Fibroblast of gingiva (primary cell): ENCODE data around the gene PTPRCAP.
"Not testable (repeated sequence)": the region's sequence is repeated elsewhere in the genome, so short reads cannot be mapped to it uniquely, and the experiment has no call there.

Experiments
- DNase-seq: peaks from one replicate; pipeline ENCODE4 v3.0.0-alpha.2; 2011; ENCODE audit warnings: low read depth

The PTPRCAP gene

DNA sequence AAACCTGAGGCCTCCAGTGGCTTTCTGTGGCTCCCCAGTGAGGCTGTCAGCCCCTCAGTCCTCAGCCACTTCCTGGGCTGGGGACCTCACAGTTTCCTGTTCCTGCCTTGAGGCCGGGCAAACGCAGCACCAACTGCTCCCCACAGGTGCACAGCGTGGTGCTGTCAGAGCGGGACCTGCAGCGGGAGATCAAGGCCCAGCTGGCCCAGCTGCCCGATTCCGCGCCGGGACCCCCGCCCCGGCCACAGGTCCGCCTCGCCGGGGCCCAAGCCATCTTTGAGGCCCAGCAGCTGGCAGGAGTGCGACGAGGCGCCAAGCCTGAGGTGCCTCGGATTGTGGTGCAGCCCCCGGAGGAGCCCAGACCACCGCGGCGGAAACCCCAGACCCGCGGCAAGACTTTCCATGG, 28.2 kb downstream of the PTPRCAP start:
- no peak for DNase-seq

DNA sequence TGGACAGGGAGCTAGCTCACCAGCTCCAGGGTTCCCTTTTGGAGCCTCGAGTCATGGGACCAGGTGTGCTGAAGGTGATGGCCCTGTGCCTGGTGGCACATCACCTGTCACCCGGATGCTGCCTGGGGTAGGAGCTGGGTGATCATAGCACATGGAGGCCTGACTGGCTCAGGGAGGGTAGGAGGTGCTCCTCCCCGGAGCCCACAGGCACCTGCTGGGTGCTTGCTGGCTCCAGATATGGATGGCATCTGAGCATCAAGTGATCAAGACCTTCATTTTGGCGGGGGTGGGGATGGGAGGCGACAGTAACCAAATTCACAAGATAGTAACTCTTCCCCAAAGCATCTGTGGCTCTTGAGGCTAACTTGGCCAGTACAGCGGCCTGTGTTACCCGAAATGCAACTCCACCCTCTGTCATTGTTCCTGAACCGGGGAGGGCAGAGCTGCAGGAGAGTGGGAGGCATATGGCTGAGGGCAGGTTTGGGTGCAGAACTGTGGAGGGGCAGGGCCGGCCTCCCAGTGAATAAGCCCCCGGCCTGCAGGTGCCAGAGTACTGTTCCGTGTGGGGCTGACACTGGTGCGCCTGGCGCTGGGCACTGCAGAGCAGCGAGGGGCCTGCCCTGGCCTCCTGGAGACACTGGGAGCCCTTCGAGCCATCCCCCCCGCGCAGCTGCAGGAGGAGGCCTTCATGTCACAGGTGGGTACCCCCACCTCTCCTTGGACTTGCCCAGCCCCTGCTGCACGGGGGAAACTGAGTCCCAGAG, 28.9 kb downstream of the PTPRCAP start:
- no peak for DNase-seq

DNA sequence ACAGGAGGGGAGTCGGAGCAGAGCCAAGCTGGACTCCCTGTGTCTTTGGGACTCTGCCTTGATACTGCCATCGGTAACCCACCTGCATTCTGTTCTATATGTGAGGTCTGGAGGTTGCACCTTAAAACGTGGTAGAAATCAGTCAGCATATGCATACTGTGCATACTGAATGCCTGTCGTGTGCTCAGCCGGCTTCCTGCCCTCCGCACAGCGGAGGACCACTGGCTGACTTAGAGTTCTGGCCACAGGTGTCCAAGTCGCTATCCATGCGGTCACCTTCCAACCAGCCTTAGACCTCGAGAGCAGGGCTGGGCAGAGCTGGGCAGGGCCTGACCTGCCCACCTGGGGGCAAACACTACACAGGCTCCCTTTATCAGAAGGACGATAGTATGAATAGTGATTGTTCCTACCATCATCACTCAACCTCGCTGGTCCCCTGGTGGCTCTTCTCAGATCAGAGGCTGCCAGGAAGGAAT, 29.8 kb downstream of the PTPRCAP start:
- DNase-seq = no peak

DNA sequence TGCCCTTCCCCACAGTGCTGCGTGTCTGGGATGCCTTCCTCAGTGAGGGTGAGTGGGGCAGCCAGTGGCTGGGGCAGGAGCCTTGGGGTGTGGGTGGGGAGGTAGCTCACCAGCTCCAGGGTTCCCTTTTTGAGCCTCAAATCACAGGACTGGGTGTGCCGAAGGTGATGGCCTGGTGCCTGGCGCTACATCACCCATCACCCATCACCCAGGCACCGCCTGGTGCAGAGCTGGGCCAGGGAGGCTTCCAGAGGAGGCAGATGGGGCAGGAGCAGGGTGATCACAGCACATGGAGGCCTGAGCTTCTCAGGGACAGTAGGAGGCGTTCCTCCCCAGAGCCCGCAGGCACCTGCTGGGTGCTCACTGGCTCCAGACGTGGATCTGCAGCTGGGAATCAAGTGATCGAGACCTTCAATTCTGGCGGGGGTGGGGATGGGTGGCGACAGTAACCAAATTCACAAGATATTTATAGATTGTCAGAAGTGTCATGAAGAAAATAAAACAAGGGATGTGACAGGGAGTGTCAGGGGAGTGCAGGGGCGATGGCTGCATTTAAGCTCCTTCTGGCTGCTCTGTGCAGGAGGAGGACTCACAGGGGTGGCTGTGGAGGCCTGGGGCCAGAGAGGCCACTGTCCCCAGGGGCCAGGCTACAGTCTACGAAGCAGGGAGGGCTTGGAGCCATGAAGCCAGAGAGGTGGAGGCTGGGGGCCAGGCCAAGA, 30.4 kb downstream of the PTPRCAP start:
- no peak for DNase-seq

DNA sequence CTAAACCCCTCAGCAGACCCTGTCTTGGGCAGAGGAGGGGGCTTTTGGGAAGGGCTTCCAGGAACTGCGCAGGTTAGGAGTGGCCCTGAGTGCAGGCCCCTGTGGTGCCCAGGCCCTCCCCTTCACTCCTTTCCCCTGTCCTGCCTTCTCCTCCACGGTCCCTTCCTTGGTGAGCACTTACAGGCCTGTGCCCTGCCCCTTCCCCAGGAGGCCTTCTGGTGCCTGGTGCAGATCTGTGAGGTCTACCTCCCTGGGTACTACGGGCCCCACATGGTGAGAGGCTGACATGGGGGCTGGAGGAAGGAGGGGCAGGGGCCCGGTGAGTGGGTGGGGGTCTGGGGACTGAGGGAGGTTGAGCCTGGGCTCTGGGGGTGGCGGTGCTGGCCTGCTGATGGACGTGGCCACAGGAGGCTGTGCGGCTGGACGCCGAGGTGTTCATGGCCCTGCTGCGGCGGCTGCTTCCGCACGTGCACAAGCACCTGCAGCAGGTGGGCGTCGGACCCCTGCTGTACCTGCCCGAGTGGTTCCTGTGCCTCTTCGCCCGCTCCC, 31.0 kb downstream of the PTPRCAP start:
- DNase-seq = no peak

DNA sequence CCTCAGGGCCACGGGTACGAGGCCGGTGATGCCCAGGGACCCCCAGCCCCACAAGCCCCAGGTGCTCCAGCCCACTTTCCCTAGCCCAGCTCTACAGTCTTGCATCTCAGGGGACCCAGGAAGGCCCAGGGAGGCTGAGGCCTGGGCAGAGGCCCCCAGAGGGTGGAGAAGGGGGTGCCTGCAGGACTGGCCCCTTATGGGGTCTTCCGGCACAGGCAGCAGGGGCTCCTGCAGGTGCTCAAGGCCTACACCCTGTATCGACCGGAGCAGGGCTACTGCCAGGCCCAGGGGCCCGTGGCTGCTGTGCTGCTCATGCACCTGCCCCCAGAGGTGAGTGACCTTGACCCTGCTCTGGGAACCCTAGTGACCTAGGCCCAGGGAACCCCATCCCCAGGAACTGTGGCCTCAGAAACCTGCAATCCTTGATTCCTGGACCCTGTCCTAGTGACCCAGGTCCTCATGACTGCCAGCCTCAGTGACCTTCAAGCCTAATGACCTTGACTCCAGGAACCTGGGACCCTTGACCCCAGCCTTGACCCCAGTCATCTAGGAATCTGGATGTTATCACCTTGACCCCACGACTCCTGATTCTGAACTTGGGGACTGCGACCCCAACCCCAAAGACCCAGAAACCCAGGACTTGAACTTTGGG, 31.7 kb downstream of the PTPRCAP start:
- no peak for DNase-seq

DNA sequence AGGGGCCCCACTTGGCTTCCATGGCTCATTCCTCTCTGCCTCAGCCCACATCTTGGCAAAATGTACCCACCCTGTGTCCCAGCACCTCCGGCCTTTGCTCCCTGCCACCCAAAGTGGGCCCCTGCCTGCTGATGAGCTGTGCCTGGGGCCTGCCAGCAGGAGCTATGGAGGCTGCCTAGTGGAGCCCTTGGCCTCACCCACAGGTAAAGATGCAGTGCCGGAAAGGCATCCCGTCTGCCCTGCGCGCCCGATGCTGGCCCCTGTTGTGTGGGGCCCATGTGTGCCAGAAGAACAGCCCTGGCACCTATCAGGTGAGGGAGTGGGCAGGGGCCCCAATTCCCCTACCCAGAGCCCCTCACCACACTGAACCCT, 32.3 kb downstream of the PTPRCAP start:
- no peak for DNase-seq

DNA sequence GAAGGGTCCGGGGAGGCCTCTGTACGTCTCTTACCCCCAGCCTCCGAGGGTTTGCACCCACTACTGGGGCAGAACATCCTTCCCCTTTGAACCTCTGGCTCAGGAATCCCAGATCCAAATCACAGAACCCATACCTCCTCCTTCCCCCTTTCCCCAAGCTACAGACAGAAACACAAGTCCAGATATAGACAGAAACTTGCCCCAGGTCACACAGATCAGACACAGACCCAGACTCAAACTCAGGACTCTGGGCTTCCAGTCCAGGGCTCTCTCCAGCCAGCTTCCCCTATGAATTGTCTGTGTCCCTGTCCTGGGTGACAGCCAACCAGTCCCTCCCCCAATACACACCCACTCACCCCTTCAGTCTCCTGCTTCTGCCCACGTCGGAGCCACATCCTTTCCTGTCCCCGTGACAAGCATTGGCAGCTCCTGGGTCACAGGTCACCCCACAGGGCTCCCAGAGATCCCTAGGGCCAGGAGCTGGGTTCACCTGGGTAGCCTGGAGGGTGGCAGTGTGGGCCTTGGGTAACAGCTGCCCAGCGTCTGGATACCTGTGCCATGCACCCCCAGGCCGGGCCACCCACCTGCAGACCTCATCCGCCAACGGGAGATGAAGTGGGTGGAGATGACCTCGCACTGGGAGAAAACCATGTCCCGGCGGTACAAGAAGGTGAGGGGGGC, 32.8 kb downstream of the PTPRCAP start:
- no peak for DNase-seq

DNA sequence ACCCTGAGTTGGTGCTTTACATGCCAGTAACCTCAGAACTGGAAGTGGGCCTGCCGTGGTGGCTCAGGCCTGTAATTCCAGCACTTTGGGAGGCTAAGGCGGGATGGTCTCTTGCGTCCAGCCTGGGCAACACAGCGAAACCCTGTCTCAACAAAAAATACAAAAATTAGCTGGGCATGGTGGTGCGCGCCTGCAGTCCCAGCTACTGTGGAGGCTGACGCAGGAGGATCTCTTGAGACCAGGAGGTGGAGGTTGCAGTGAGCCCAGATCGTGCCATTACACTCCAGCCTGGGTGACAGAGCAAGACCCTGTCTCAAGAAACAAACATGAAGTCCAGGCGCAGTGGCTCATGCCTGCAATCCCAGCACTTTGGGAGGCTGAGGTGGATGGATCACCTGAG, 34.4 kb downstream of the PTPRCAP start:
- not testable (repeated sequence) for DNase-seq

DNA sequence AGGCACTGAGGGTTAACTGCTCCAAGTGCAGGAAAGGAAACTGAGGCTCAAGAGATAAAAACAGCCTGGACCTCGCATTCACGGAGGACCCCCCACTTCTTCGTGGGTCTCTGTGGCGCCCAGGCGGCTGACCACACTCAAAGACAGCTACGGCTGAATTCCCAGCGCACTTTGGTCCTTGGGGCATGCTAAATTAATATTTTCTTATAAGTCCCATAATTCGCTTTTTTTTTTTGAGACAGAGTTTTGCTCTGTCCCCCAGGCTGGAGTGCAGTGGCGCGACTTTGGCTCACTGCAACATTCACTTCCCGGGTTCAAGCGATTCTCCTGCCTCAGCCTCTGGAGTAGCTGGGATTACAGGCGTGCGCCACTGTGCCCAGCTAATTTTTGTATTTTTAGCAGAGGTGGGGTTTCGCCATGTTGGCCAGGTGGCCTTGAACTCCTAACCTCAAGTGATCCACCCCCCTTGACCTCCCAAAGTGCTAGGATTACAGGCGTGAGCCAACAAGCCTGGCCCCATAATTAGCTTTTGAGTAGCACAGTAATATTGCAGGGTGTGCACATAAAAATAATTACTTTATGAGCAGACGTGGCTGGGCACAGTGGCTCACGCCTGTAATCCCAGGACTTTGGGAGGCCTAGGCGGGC, 35.2 kb downstream of the PTPRCAP start:
- DNase-seq = not testable (repeated sequence)

DNA sequence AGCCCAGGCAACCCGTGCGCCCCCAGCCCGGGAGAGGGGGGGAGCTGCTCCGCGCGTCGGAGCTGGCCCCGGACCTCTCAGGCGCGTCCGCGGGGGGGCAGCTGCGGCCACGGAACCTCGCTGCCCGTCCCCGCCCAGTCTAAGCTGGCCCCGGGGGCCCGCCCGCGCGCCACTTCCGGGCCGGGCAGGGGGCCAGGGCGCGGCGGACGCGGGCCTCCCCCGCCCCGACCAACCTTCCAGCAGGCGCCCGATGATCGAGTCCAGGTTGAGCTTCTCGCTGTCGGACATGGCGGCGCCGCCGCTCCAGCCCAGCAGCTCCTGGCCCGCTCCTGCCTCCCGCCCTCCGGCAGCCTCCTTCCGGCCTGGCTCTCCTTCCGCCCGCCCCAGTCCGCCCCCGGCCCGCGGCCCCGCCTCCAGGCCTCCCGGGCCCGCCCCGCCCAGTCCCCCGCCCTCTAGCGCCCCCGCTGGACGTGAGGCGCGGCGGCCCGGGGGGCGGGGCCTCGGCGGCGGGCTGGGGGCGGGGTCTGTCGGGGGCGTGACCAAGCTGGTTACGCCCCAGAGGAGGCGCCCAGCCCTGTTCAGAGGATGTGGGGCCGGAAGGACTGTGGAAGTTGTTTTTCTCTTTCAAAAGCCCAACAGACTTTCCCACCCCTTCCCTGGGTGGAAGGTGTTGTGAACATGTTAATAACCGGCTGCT, 35.8 kb downstream of the PTPRCAP start, which contains the start of gene PPP1CA:
TSS of gene PPP1CA (minus strand) at position 364 of the 697 bp plus-strand sequence. CDS start at position 288, 76 bp downstream.
- DNase-seq = peak; percentile 86

DNA sequence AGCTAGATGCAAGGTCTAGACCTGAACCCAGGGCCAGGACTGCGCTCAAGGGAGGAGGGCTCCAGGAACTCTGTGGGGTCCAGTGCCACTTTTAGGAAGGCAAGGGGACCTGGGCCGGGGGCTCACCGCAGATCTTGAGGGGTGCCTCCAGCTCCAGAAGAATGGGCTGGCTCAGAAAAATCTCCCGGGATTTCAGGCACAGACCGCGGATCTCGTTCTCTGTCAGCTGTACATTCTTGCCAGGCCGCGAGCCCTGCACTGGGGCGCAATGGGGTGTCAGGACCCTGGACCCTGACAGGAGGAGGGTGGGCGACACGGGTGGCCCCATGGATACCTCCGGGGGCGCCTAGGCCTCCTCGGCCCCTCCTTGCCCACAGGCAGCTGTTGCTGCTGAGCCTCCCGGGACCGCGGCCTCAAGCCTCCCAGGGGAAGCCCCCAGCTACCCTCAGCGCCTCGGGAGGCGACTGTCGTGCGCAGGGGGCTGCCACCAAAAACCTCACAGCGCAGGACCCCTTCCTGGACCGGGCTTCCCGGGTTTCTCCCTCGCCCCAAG, 36.5 kb downstream of the PTPRCAP start:
- no peak for DNase-seq

DNA sequence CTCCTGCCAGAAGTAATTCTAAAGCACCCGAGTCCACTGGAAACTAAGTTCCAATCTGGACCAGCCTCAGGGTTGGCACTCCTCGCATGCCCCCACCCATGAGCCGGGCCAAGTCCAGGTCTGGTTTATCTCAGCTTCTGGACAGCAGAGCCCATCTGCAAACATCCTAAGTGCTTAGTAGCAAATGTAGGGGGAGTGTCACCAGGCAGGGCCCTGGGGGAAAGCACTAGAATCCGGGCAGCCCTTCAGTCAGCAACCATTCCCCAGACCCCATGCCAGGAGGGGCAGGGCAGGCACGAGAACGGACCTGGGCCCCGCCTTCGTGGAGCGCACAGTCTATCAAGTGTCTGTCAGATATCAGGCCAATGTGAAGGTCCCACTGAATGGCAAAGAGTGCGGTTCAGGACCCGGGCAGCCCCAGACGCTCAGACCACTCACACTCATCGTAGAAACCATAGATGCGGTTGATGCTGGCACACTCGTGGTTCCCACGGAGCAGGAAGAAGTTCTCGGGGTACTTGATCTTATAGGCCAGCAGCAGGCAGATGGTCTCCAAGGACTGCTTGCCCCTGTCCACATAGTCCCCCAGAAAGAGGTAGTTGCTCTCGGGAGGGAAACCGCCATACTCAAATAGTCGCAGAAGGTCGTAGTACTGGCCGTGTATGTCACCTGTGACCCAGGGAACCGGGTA, 37.1 kb downstream of the PTPRCAP start:
- DNase-seq = no peak

DNA sequence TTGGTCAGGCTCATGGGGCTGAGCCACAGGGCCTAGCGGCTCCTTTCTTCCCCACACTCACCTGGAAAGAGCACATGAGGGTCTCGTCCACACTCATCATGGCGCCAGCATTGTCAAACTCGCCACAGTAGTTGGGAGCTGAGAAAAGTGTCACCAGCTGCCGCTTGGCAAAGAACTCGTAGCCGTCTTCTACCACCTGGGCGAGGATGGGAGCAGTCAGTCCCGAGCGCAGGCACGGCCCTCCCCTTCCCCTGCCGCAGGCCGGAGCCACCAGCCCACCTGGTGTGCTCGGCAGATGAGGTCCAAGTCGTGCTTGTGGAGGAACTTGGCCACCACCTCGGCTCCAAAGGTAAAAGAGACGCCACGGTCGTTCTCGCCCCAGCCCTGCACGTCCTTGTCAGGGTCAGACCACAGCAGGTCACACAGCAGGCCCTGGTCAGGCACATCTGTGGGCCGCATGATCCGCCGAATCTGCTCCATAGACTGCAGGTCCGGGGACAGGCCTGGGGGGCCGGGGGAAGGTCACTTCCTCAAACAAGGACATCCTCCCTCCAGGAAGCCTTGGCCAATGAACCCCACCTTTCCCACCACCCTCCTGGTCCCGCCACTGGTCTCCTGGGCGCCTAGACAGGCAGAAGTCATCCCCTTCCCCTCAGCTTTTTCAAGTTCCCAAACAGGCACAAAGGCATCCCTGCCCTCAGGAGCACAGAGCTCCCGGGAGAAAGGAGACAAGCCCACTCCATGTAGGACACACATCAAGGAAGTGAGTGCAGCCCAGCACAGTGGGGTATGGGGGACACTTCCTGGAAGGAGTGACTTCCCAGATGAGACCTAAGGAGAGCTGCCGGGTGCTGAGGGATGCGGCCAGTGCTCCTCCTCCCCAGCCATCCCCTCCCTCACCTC, 38.6 kb downstream of the PTPRCAP start:
- DNase-seq = no peak

DNA sequence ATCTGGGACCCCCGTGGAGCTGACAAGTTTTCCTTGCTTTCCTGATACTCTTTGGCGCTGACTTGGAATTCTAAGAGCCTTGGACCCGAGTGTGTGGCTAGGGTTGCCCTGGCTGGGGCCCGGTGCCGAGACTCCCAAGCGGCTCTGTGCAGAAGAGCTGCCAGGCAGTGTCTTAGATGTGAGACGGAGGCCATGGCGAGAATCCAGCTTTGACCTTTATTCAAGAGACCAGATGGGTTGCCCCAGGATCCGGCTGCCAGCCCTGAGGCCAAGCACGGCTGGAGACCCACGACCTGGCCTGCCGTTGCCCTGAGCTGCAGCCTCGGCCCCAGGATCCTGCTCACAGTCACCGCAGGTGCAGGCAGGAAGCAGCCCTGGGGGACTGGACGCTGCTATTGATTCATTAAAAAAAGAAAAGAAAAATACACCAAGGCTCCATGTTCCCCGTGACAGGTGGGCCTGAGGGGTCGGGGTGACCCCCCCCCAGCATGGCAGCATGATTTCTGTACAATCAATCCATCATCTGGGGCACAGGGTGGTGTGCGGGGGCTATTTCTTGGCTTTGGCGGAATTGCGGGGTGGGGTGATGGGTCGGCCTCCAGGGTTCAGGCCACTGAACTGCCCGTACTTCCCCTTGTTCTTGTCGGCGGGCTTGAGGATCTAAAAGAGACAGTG, 39.4 kb downstream of the PTPRCAP start:
- DNase-seq = no peak

DNA sequence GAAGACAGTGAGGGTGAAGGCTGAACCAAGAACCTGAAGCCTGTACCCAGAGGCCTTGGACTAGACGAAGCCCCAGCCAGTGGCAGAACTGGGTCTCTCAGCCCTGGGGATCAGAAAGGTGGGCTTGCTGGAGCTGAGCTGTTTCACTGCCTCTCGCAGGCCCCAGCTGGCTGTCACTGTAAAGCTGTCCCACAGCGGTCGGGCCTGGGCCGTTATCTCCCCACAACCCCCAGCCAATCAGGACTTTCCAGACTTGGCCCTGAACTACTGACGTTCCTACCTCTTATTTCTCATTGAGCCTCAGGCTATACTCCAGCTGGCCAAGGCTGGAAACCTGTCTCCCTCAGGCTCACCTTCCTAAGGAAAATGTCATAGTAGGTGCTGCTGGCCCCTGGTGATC, 39.9 kb downstream of the PTPRCAP start:
- no peak for DNase-seq

DNA sequence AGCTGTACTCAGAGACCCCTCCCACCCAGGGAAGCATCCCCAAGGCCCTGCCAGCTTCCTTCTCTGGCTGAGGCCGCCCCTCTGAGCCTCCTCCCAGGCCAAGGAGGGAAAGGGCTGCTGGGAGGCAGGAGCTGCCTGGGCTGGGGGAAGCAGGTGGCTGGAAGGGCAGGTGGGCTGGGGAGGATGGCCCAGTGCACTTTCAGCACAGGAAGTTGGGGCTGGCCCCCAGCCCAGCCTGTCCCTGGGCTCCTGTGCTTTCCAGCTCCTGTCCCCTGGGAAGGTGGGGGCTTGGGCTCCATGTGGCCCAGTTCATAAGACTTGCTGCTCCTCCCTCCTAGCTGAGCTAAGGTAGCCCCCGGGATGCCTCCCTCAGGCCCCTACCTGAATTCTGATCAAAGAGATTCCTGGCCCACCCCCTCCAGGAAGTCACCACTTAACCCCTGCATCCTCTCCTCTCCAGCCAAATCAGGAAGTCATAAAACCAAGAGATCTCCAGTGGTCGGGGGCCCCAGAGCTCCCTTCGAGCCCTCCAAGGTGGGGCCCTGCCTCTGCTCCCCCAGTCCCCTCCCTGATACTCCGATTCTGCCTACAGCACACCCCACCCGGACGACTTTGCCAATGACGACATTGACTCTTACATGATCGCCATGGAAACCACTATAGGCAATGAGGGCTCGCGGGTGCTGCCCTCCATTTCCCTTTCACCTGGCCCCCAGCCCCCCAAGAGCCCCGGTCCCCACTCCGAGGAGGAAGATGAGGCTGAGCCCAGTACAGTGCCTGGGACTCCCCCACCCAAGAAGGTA, 40.7 kb downstream of the PTPRCAP start:
- no peak for DNase-seq

DNA sequence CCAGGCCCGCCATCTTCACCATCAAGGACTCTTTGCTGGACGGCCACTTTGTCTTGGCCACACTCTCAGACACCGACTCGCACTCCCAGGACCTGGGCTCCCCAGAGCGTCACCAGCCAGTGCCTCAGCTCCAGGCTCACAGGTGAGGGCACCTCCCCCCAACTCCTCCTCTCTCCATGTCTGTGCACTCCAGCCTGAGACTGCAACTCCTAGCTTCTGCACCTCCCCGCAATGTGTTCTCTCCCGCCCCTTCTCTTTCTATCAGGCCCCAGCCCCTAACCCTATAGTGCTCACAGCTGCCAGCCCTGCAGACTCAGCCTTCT, 41.3 kb downstream of the PTPRCAP start:
- no peak for DNase-seq
